ENCODE results near the gene ZAP70. TPM values are rescaled to one million over a fixed set of nuclear protein-coding genes. Genes with fewer than 3 reads are reported as not detected.

ZAP70 gene
- total RNA-seq, 1 experiment from 2014 or later: not detected

- intact Hi-C loops (cut with micrococcal nuclease; ENCODE audit: unreplicated experiment): no loop called here
- TF ChIP-seq, protein P1, sequence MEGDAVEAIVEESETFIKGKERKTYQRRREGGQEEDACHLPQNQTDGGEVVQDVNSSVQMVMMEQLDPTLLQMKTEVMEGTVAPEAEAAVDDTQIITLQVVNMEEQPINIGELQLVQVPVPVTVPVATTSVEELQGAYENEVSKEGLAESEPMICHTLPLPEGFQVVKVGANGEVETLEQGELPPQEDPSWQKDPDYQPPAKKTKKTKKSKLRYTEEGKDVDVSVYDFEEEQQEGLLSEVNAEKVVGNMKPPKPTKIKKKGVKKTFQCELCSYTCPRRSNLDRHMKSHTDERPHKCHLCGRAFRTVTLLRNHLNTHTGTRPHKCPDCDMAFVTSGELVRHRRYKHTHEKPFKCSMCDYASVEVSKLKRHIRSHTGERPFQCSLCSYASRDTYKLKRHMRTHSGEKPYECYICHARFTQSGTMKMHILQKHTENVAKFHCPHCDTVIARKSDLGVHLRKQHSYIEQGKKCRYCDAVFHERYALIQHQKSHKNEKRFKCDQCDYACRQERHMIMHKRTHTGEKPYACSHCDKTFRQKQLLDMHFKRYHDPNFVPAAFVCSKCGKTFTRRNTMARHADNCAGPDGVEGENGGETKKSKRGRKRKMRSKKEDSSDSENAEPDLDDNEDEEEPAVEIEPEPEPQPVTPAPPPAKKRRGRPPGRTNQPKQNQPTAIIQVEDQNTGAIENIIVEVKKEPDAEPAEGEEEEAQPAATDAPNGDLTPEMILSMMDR (conservative IDR thresholded peaks at IDR 0.05; ENCODE audit: low read depth, low read length): no peak
- TF ChIP-seq EZH2 (IDR thresholded peaks at IDR 0.05; ENCODE audit: borderline replicate concordance, low read depth, low read length, poor library complexity, severe bottlenecking): no peak
- POLR2A ChIA-PET (ENCODE audit: low non-redundant PET): no interaction called here
- no peaks in the 10 kb centered on the region for H3K36me3 ChIP-seq (ENCODE audit: insufficient read depth, low read length, poor library complexity, severe bottlenecking)
- H3K9me3 ChIP-seq (ENCODE audit: low read depth, low read length, poor library complexity, severe bottlenecking): no peaks in the 10 kb centered on the region
- no peaks in the 10 kb centered on the region for H3K4me1 ChIP-seq (ENCODE audit: insufficient read depth, low read length, poor library complexity, severe bottlenecking)
- no peak for DNase-seq (ENCODE audit: low spot score)
- H3K27me3 ChIP-seq (replicated peaks; ENCODE audit: insufficient read depth, low read depth, low read length, poor library complexity): no peaks in the 10 kb centered on the region
- no peak overlapping the region for H3K27ac ChIP-seq (ENCODE audit: low read depth, low read length, poor library complexity, severe bottlenecking)
- BruUV-seq (replicated peaks): no TSS peak
- CTCF ChIA-PET: interaction anchor here (0.9 kb wide), 1 partner anchor 14 kb away, joined by 3 read pairs; no protein-coding TSS in a partner anchor
- H3K4me3 ChIP-seq (ENCODE audit: low read depth, low read length, poor library complexity, severe bottlenecking): no peak overlapping the region
Observed at GRCh38 chr2:97726261-97727064, 13.1 kb downstream of the ZAP70 start.

- BruUV-seq (replicated peaks): no TSS peak
- ChIA-PET CTCF (interaction anchor here (0.9 kb wide), 1 partner anchor 13 kb away, joined by 3 read pairs; no protein-coding TSS in a partner anchor), POLR2A (ENCODE audit: low non-redundant PET) (no interaction called here)
- Histone ChIP-seq H3K27me3 (replicated peaks; ENCODE audit: insufficient read depth, low read depth, low read length, poor library complexity) (no peaks in the 10 kb centered on the region), H3K4me1 (ENCODE audit: insufficient read depth, low read length, poor library complexity, severe bottlenecking) (no peaks in the 10 kb centered on the region), H3K27ac (ENCODE audit: low read depth, low read length, poor library complexity, severe bottlenecking) (no peak overlapping the region), H3K36me3 (ENCODE audit: insufficient read depth, low read length, poor library complexity, severe bottlenecking) (no peaks in the 10 kb centered on the region), H3K4me3 (ENCODE audit: low read depth, low read length, poor library complexity, severe bottlenecking) (no peak overlapping the region), H3K9me3 (ENCODE audit: low read depth, low read length, poor library complexity, severe bottlenecking) (no peaks in the 10 kb centered on the region)
- intact Hi-C loops (cut with micrococcal nuclease; ENCODE audit: unreplicated experiment): no loop called here
- no peak for TF ChIP-seq EZH2 (IDR thresholded peaks at IDR 0.05; ENCODE audit: borderline replicate concordance, low read depth, low read length, poor library complexity, severe bottlenecking)
- TF ChIP-seq, protein P1 (conservative IDR thresholded peaks at IDR 0.05; ENCODE audit: low read depth, low read length): no peak
- DNase-seq (ENCODE audit: low spot score): no peak
Observed at GRCh38 chr2:97727296-97727695, 13.9 kb downstream of the ZAP70 start.

DNA sequence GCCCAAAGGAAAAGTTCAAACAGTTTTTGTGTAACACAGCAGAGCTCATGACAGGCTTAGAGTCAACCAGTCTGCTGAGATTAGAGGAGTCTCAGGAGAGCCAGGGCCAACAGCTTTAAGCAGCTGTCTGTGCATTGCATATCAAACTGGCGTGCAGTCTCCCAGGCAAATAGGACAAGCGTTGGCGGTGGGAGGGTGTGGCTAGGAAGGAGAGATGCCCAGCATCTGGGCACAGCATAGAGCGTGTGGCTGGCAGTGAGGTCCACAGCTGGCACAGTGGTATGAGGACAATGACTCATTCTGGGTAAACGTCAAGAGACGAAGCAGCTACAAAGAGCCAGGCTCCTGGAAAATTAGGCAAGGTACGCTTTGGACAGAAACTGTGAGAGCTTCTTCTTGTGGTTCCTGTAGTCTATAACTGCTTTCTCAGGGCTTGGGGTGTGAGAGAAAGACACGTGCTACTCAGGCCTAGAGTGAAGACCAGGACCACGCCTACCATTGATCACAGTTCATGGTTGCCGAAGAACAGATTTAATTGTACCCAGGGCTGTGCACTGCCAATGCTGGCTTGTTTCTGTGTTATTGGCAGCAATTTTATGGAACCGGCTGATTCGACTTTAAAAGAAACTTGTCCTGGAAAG, 14.8 kb downstream of the ZAP70 start:
- CTCF ChIA-PET: no interaction called here
- intact Hi-C loops (cut with micrococcal nuclease; ENCODE audit: unreplicated experiment): no loop called here
- no peaks in the 10 kb centered on the region for H3K36me3 ChIP-seq (ENCODE audit: insufficient read depth, low read length, poor library complexity, severe bottlenecking)
- no TSS peak for BruUV-seq (replicated peaks)
- no peak overlapping the region for H3K27ac ChIP-seq (ENCODE audit: low read depth, low read length, poor library complexity, severe bottlenecking)
- TF ChIP-seq, protein P1 (conservative IDR thresholded peaks at IDR 0.05; ENCODE audit: low read depth, low read length): no peak
- TF ChIP-seq EZH2 (IDR thresholded peaks at IDR 0.05; ENCODE audit: borderline replicate concordance, low read depth, low read length, poor library complexity, severe bottlenecking): no peak
- DNase-seq (ENCODE audit: low spot score): no peak
- no peaks in the 10 kb centered on the region for H3K27me3 ChIP-seq (replicated peaks; ENCODE audit: insufficient read depth, low read depth, low read length, poor library complexity)
- no peak overlapping the region for H3K4me3 ChIP-seq (ENCODE audit: low read depth, low read length, poor library complexity, severe bottlenecking)
- no peaks in the 10 kb centered on the region for H3K9me3 ChIP-seq (ENCODE audit: low read depth, low read length, poor library complexity, severe bottlenecking)
- POLR2A ChIA-PET (ENCODE audit: low non-redundant PET): no interaction called here
- H3K4me1 ChIP-seq (ENCODE audit: insufficient read depth, low read length, poor library complexity, severe bottlenecking): no peaks in the 10 kb centered on the region

All from A673 (cell line).